Renal cortex interstitium (tissue), 11 donors: Measurements from ENCODE around the gene PDE3A. TPM values are rescaled to one million over a fixed set of nuclear protein-coding genes. Genes with fewer than 3 reads are reported as not detected.

Experiments used
- DNase-seq, 11 donors: peaks; one replicate each; pipeline ENCODE4 v3.0.0-alpha.2; 2013; ENCODE audit warnings: low read depth in 9 of 11, low spot score in 4 of 11; ENCODE audit errors: extremely low read depth in 1 of 11
- polyA plus RNA-seq, 3 donors: library from polyadenylated mRNA; unstranded; fragments of 120-200 nt; gene quantifications; one replicate each; pipeline ENCODE4 v1.2.1, GENCODE V29; 2013; ENCODE audit not compliant: insufficient read length in 3 of 3

Gene PDE3A
- polyA plus RNA-seq, 3 donors, result 24.5 to 28.8 (median 24.9) TPM

- DNase-seq, result no peak
Observed at GRCh38 chr12:20443255-20443654, 74.9 kb downstream of the PDE3A start.

DNA sequence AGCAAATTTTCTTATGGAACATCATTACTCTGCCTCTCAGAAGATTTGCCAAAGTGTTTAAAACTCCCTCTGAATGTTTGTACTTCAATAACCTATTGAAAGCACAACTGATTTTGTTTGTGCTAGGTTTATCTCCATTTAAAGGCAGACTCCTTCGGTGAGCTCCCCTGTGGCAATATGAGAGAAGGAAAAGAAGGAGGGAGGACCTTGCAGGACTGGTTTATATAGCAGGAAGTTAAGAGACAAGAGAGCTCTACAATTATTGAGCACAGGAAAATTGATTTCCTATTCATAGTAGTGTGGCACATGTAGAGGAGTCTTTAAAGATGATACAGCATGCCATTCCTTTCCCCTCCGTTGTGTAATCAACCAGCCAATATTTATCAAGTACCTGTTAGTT lies 75.5 kb downstream of the PDE3A start:
- DNase-seq, result no peak

GRCh38 chr12:20444595-20445170 lies 76.3 kb downstream of the PDE3A start:
- no peak for DNase-seq

GRCh38 chr12:20445687-20446086 lies 77.3 kb downstream of the PDE3A start:
- DNase-seq, result no peak

DNA sequence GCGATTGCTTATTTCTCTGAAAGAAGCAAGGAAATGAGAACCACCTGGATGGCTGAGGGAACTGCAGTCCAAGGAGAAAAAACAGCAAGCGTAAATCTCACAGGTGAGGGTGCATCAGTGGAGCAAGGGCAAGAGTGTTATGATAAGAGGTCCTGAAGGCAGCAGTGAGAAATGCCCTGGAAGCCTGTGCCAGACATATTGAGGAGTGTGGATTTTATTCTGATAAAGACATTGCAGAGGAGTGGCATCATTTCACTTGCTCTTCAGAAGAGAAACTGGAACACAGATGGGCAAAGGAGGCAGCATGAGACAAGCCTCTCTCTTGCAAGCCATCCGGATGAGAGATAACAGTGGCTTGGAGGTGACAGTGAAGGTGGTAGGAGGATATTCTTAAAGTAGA lies 78.5 kb downstream of the PDE3A start:
- DNase-seq, result no peak

GRCh38 chr12:20448781-20449180 lies 80.4 kb downstream of the PDE3A start:
- no peak for DNase-seq

DNA sequence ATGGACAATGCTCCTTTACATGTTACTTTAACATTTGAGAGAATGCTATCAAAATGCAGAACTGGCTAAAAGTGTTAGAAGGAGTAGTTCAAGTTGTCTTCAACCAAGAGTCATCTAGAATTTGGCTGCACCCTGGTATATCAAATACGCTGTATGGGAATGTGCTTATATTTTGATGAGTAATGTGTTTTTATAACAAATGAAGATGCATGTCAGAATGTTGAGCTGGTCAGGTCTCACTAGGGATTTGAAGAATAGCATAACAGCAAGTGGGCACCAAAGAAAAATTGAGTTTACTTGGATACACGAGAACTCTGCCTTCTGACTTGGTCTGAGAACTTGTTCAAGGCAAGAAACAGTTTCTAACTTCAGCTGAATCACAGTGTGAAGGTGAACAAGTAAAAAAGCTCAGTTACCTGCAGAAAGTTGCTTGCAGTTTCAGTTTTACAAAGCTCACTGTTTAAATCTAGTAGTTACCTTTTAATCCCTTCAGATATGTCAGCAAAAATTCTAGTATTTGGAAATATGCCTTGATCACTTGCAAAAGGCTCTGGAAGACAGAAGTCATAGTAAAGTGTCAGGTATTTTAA lies 82.3 kb downstream of the PDE3A start:
- no peak for DNase-seq

DNA sequence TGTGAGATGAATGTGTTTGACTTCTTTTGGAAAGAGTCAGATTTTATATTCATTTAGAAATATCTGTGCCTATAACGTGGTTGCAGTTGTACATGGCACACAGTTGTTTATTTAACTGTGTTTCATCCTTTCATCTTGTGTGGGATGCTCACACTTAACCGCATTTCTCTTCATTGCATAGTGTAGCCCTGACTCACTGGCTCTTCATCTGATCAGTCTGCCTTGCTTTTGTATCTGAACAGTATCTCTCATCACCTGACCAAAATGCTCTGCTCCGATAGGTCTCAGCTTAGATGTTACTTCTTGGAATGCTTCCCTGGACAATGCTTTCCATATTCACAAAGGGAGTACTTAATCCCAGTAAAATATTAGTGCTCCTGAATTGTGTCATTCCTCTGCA lies 83.4 kb downstream of the PDE3A start:
- no peak for DNase-seq

DNA sequence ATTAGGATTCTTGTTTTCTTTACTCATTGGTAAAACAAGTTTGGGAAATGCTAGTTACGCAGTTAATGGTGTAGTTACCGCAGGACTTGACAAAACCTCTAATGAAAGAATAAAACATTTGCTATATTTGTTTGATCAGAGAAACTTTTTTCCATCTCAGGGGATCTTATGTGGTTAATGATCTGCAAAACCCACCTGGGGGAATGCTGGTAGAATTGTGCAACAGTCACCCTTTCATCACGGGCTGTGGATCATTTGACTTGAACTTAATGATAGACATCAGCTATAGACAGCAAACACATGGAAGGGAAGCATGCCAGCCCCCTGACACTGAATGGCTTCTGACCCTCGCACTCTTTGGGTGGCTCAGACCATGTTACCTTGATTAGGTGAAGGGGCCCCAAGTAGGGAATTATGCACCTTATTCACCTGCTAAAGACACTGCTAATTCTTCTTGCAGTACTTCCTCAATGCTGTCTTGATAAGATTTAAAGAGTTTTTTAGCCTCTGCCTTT lies 84.2 kb downstream of the PDE3A start:
- no peak for DNase-seq

DNA sequence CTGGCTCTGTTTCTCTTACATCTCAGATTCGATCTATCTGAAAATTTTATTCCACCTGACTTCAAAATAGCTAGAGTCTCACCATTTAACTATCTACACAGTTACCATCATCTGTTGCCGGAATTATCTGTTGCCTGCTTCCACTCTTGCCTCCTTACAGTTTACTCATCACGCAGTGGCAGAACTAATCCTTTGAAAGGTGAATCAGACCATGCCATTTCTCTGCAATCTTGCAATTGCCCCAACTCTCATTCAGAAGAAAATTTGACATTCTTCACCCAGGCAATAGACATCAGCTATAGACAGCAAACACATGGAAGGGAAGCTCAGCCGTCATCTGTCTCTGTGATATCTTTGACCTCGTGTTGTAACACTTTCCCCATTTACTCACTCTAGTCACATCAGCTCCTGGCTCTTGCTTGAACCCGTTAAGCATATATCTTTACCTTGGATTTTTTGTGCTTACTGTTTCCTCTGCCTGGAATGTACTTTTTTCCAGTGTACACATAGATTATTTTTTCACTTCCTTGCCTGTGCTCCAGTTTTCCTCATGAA lies 85.5 kb downstream of the PDE3A start:
- no peak for DNase-seq

- DNase-seq, result no peak
Observed at GRCh38 chr12:20455001-20455706, 86.8 kb downstream of the PDE3A start.

DNA sequence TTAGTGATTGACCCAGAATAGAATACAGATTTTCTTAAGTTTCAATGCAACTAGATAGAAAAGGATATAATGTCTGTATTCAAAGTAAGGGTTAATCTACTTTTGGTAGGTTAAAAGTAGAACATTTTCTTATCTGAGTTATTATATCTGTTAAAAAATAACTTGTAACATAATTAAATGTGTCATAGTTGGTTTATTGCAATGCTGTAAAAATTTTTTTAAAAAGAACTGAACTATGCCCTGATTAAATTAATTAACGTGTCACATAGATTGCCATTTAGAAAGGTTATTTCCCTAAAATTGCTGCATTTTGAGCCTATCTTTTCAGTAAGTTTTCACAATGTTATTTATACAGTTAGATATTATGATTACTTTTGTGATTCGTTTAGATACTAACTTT lies 89.2 kb downstream of the PDE3A start:
- DNase-seq, result no peak

DNA sequence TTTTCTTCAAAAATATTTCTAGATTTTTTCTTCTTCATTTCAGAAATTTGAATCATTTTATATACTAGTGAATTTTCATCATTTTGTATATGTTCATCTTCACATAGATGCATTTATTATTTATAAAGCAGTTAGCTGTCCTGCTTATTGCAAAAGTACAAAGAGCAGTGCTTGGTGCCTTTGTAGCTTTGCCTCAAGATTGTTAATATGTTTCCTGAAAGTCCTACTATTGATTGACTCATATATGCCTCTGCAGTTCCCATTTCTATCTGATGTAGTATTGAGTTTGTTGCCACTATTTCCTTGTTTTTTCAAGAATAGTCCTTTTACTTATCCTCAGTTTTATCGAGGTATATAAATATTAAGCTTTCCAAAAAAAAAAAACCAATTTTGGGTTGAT lies 89.7 kb downstream of the PDE3A start:
- no peak for DNase-seq

GRCh38 chr12:20459920-20460319 lies 91.6 kb downstream of the PDE3A start:
- DNase-seq, result no peak

- DNase-seq, result no peak
Observed at GRCh38 chr12:20460956-20461355, 92.6 kb downstream of the PDE3A start.

- no peak for DNase-seq
Observed at GRCh38 chr12:20463913-20464524, 95.7 kb downstream of the PDE3A start.

DNA sequence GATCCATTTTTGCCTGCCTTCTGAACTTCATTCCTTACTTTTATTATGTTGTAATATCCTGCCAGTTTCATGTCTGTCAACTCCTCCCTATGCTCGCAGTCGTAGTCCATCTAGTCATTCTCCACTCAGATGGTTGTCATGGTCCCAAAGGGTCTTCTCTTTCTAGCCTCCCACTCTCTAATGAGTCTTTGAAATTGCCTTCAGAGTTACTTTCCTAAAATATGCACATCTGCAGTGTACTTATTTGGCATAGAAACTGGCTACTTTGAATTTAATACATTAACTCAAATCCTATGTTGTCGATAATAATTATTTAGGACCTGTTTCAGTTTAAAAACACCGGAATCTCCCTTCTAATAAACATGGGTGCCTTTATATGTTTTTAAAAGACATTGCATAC lies 101.0 kb downstream of the PDE3A start:
- DNase-seq, result no peak

DNA sequence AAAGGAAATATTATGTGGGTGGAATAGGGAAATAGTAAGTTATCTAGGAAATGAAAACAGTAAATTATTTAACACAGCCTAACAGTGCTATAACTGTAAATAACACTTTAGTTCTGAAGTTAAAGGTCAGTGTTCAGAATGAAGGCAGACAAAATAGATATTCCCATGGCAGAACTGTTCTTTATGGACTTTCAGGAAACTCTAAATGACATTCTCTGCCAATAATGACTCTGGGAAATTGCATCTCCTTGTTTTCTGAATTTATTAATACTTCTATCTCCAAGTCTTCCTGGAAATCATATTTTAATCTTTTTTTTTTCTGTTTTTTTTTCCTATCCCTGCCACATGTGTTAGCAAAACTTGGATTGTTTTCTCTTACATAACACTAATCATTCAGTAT lies 101.4 kb downstream of the PDE3A start:
- DNase-seq, result no peak

DNA sequence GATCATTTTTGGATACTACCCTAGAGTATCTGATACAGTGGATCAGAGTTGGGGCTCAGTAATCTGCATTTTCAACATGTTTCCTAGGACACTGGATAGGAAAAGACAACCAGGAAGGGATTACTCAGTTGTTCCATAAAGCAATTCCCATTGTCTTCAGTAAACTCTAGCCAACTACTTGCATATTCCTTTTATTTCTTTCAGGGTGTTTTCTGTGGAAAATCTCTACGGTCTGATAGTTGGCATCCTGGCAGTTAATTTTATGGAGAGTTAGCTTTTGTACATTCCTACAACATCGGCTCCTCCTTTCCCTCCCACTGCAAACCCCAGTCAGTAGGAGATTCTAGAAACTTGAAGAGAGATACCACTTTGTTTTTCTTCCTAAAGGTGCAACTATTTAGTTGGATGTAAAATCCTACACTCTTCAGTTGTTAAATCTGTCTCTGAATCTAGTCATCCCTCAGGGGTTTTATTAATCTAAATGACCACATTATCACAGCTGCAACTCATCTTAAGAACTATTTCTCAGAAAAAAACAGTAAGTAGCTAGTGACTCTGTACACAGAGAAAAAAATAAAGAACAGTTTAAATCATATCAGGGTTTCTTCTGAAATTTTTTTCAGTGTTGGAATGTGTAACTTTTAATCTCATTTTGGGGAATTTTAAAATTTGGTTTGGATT lies 103.9 kb downstream of the PDE3A start:
- peak in 2 of 11 donors; percentile 13 to 40 for DNase-seq
